ENCODE results near the gene LRTM2. TPM values are rescaled to one million over a fixed set of nuclear protein-coding genes. Genes with fewer than 3 reads are reported as not detected.
"Not testable (repeated sequence)": the region's sequence is repeated elsewhere in the genome, so short reads cannot be mapped to it uniquely, and the experiment has no call there.

The LRTM2 gene
- total RNA-seq, 1 experiment from 2014 or later, result not detected

- Histone ChIP-seq H4K20me1 (ENCODE audit: low read length) (no peaks in the 10 kb centered on the region), H3K9ac (ENCODE audit: low read length) (no peak overlapping the region), H3K4me2 (ENCODE audit: low read length) (no peak overlapping the region), H3K9me3 (ENCODE audit: low read length) (no peaks in the 10 kb centered on the region), H3K36me3 (ENCODE audit: low read depth, low read length) (no peaks in the 10 kb centered on the region), H3K9me2 (replicated peaks; ENCODE audit: low read length) (no peaks in the 10 kb centered on the region), H3K27ac (ENCODE audit: low read length) (no peak overlapping the region), H3K79me2 (ENCODE audit: low read length) (no peaks in the 10 kb centered on the region), H3F3A (ENCODE audit: low read length, unreplicated experiment) (no peaks in the 10 kb centered on the region), H3K27me3 (ENCODE audit: low read length) (peaks cover 59% of the 10 kb centered on the region), H3K4me1 (ENCODE audit: insufficient read depth, low read length) (no peaks in the 10 kb centered on the region), H3K4me3 (ENCODE audit: low read length) (no peak overlapping the region), H2AFZ (ENCODE audit: low read length) (no peak overlapping the region)
- ATAC-seq (no peak), DNase-seq (no peak)
- intact Hi-C loops (cut with micrococcal nuclease), result no loop called here
- ChIA-PET POLR2A (ENCODE audit: unreplicated experiment) (no interaction called here), CTCF (no interaction called here)
- TF ChIP-seq CTCF (conservative IDR thresholded peaks at IDR 0.05; ENCODE audit: low read depth, low read length), result no peak
- BruUV-seq (replicated peaks), result no TSS peak
These were observed 3.5 kb upstream of the LRTM2 start for GRCh38 chr12:1816730-1817348.

GRCh38 chr12:1817928-1818327 is 2.4 kb upstream of the LRTM2 start:
- POLR2A ChIA-PET (ENCODE audit: unreplicated experiment); ATAC-seq; H3K36me3 ChIP-seq (ENCODE audit: low read depth, low read length); H2AFZ ChIP-seq (ENCODE audit: low read length); CTCF ChIA-PET; H3K27ac ChIP-seq (ENCODE audit: low read length); DNase-seq; H3F3A ChIP-seq (ENCODE audit: low read length, unreplicated experiment); H3K9ac ChIP-seq (ENCODE audit: low read length); BruUV-seq (replicated peaks); intact Hi-C loops (cut with micrococcal nuclease); H4K20me1 ChIP-seq (ENCODE audit: low read length); H3K9me2 ChIP-seq (replicated peaks; ENCODE audit: low read length); H3K4me2 ChIP-seq (ENCODE audit: low read length); H3K9me3 ChIP-seq (ENCODE audit: low read length); H3K4me1 ChIP-seq (ENCODE audit: insufficient read depth, low read length); H3K4me3 ChIP-seq (ENCODE audit: low read length); H3K79me2 ChIP-seq (ENCODE audit: low read length): not testable (repeated sequence)
- H3K27me3 ChIP-seq (ENCODE audit: low read length), result peaks cover 69% of the 10 kb centered on the region

- Histone ChIP-seq H3K4me1 (ENCODE audit: insufficient read depth, low read length) (no peaks in the 10 kb centered on the region), H3K4me2 (ENCODE audit: low read length) (no peak overlapping the region), H3K36me3 (ENCODE audit: low read depth, low read length) (no peaks in the 10 kb centered on the region), H3K27ac (ENCODE audit: low read length) (no peak overlapping the region), H3K4me3 (ENCODE audit: low read length) (no peak overlapping the region), H3K27me3 (ENCODE audit: low read length) (peaks cover 78% of the 10 kb centered on the region), H3K9me3 (ENCODE audit: low read length) (no peaks in the 10 kb centered on the region), H3K79me2 (ENCODE audit: low read length) (no peaks in the 10 kb centered on the region), H3F3A (ENCODE audit: low read length, unreplicated experiment) (no peaks in the 10 kb centered on the region), H2AFZ (ENCODE audit: low read length) (no peak overlapping the region), H3K9ac (ENCODE audit: low read length) (no peak overlapping the region), H4K20me1 (ENCODE audit: low read length) (no peaks in the 10 kb centered on the region), H3K9me2 (replicated peaks; ENCODE audit: low read length) (no peaks in the 10 kb centered on the region)
- TF ChIP-seq EZH2phosphoT487 (IDR thresholded peaks at IDR 0.05; ENCODE audit: borderline replicate concordance, low read length), result no peak
- no peak for TF ChIP-seq CTCF (conservative IDR thresholded peaks at IDR 0.05; ENCODE audit: low read depth, low read length)
- no peak for TF ChIP-seq EZH2 (IDR thresholded peaks at IDR 0.05; ENCODE audit: low read length, unreplicated experiment)
- ATAC-seq, result no peak
- ChIA-PET POLR2A (ENCODE audit: unreplicated experiment) (no interaction called here), CTCF (no interaction called here)
- no TSS peak for BruUV-seq (replicated peaks)
- intact Hi-C loops (cut with micrococcal nuclease), result no loop called here
- no peak for DNase-seq
These were observed 1.3 kb upstream of the LRTM2 start for GRCh38 chr12:1819050-1819449.

Data from PC-3 (cell line).